Measurements from ENCODE around the gene MAST3. TPM values are rescaled to one million over a fixed set of nuclear protein-coding genes. Genes with fewer than 3 reads are reported as not detected.

The MAST3 gene
- total RNA-seq, 1 donor, result 6.7 TPM

GRCh38 chr19:18113827-18114226 lies 16.2 kb downstream of the MAST3 start:
- Histone ChIP-seq H3K9me3 (ENCODE audit: low read depth, low read length) (no peaks in the 10 kb centered on the region), H3K4me1 (ENCODE audit: insufficient read depth, low read length) (peaks cover 61% of the 10 kb centered on the region)

GRCh38 chr19:18114483-18114882 lies 16.9 kb downstream of the MAST3 start:
- H3K4me3 ChIP-seq (ENCODE audit: low read length), result no peak overlapping the region
- H3K27me3 ChIP-seq (ENCODE audit: insufficient read depth, low read length), result no peaks in the 10 kb centered on the region
- H3K9me3 ChIP-seq (ENCODE audit: low read depth, low read length), result no peaks in the 10 kb centered on the region
- peaks cover 61% of the 10 kb centered on the region for H3K4me1 ChIP-seq (ENCODE audit: insufficient read depth, low read length)

More at GRCh38 chr19:18113827-18114226, 16.2 kb downstream of the MAST3 start:
- H3K27me3 ChIP-seq (ENCODE audit: insufficient read depth, low read length), result no peaks in the 10 kb centered on the region
- no peak overlapping the region for H3K4me3 ChIP-seq (ENCODE audit: low read length)

GRCh38 chr19:18117364-18117691 lies 19.8 kb downstream of the MAST3 start:
- Histone ChIP-seq H3K27me3 (ENCODE audit: insufficient read depth, low read length) (no peaks in the 10 kb centered on the region), H3K9me3 (ENCODE audit: low read depth, low read length) (no peaks in the 10 kb centered on the region), H3K4me3 (ENCODE audit: low read length) (no peak overlapping the region), H3K4me1 (ENCODE audit: insufficient read depth, low read length) (peaks cover 48% of the 10 kb centered on the region)

GRCh38 chr19:18117692-18118378 lies 20.3 kb downstream of the MAST3 start:
- peaks cover 43% of the 10 kb centered on the region for H3K4me1 ChIP-seq (ENCODE audit: insufficient read depth, low read length)
- H3K4me3 ChIP-seq (ENCODE audit: low read length), result peak overlapping the region; percentile 60
- H3K9me3 ChIP-seq (ENCODE audit: low read depth, low read length), result no peaks in the 10 kb centered on the region
- no peaks in the 10 kb centered on the region for H3K27me3 ChIP-seq (ENCODE audit: insufficient read depth, low read length)

- Histone ChIP-seq H3K27me3 (ENCODE audit: insufficient read depth, low read length) (no peaks in the 10 kb centered on the region), H3K9me3 (ENCODE audit: low read depth, low read length) (no peaks in the 10 kb centered on the region), H3K4me3 (ENCODE audit: low read length) (peak overlapping the region; percentile 60), H3K4me1 (ENCODE audit: insufficient read depth, low read length) (peaks cover 39% of the 10 kb centered on the region)
Measured at GRCh38 chr19:18118420-18119012, 20.9 kb downstream of the MAST3 start.

GRCh38 chr19:18119013-18119716 lies 21.6 kb downstream of the MAST3 start:
- Histone ChIP-seq H3K27me3 (ENCODE audit: insufficient read depth, low read length) (no peaks in the 10 kb centered on the region), H3K4me1 (ENCODE audit: insufficient read depth, low read length) (peaks cover 41% of the 10 kb centered on the region), H3K4me3 (ENCODE audit: low read length) (peak overlapping the region; percentile 60), H3K9me3 (ENCODE audit: low read depth, low read length) (no peaks in the 10 kb centered on the region)

GRCh38 chr19:18119717-18120105 lies 22.1 kb downstream of the MAST3 start:
- Histone ChIP-seq H3K4me1 (ENCODE audit: insufficient read depth, low read length) (peaks cover 41% of the 10 kb centered on the region), H3K4me3 (ENCODE audit: low read length) (peak overlapping the region; percentile 60), H3K27me3 (ENCODE audit: insufficient read depth, low read length) (no peaks in the 10 kb centered on the region), H3K9me3 (ENCODE audit: low read depth, low read length) (no peaks in the 10 kb centered on the region)

GRCh38 chr19:18120127-18120526 lies 22.5 kb downstream of the MAST3 start:
- no peaks in the 10 kb centered on the region for H3K27me3 ChIP-seq (ENCODE audit: insufficient read depth, low read length)
- no peaks in the 10 kb centered on the region for H3K9me3 ChIP-seq (ENCODE audit: low read depth, low read length)
- no peak overlapping the region for H3K4me3 ChIP-seq (ENCODE audit: low read length)
- H3K4me1 ChIP-seq (ENCODE audit: insufficient read depth, low read length), result peaks cover 41% of the 10 kb centered on the region

GRCh38 chr19:18121166-18121565 lies 23.6 kb downstream of the MAST3 start:
- Histone ChIP-seq H3K4me3 (ENCODE audit: low read length) (no peak overlapping the region), H3K27me3 (ENCODE audit: insufficient read depth, low read length) (no peaks in the 10 kb centered on the region), H3K9me3 (ENCODE audit: low read depth, low read length) (no peaks in the 10 kb centered on the region), H3K4me1 (ENCODE audit: insufficient read depth, low read length) (peaks cover 47% of the 10 kb centered on the region)

GRCh38 chr19:18122424-18122823 lies 24.8 kb downstream of the MAST3 start:
- no peaks in the 10 kb centered on the region for H3K9me3 ChIP-seq (ENCODE audit: low read depth, low read length)
- no peak overlapping the region for H3K4me3 ChIP-seq (ENCODE audit: low read length)
- H3K27me3 ChIP-seq (ENCODE audit: insufficient read depth, low read length), result no peaks in the 10 kb centered on the region
- peaks cover 41% of the 10 kb centered on the region for H3K4me1 ChIP-seq (ENCODE audit: insufficient read depth, low read length)

GRCh38 chr19:18122860-18123795 lies 25.6 kb downstream of the MAST3 start:
- H3K4me1 ChIP-seq (ENCODE audit: insufficient read depth, low read length), result peaks cover 44% of the 10 kb centered on the region
- no peaks in the 10 kb centered on the region for H3K9me3 ChIP-seq (ENCODE audit: low read depth, low read length)
- no peaks in the 10 kb centered on the region for H3K27me3 ChIP-seq (ENCODE audit: insufficient read depth, low read length)
- no peak overlapping the region for H3K4me3 ChIP-seq (ENCODE audit: low read length)

- no peaks in the 10 kb centered on the region for H3K27me3 ChIP-seq (ENCODE audit: insufficient read depth, low read length)
- no peaks in the 10 kb centered on the region for H3K9me3 ChIP-seq (ENCODE audit: low read depth, low read length)
- no peak overlapping the region for H3K4me3 ChIP-seq (ENCODE audit: low read length)
- peaks cover 44% of the 10 kb centered on the region for H3K4me1 ChIP-seq (ENCODE audit: insufficient read depth, low read length)
Measured at GRCh38 chr19:18123819-18124218, 26.2 kb downstream of the MAST3 start.

- Histone ChIP-seq H3K4me1 (ENCODE audit: insufficient read depth, low read length) (peaks cover 28% of the 10 kb centered on the region), H3K9me3 (ENCODE audit: low read depth, low read length) (no peaks in the 10 kb centered on the region), H3K27me3 (ENCODE audit: insufficient read depth, low read length) (no peaks in the 10 kb centered on the region), H3K4me3 (ENCODE audit: low read length) (no peak overlapping the region)
Measured at GRCh38 chr19:18126097-18126496, 28.5 kb downstream of the MAST3 start.

GRCh38 chr19:18128044-18128443 lies 30.5 kb downstream of the MAST3 start:
- no peaks in the 10 kb centered on the region for H3K27me3 ChIP-seq (ENCODE audit: insufficient read depth, low read length)
- H3K4me3 ChIP-seq (ENCODE audit: low read length), result no peak overlapping the region
- peaks cover 28% of the 10 kb centered on the region for H3K4me1 ChIP-seq (ENCODE audit: insufficient read depth, low read length)
- H3K9me3 ChIP-seq (ENCODE audit: low read depth, low read length), result no peaks in the 10 kb centered on the region

GRCh38 chr19:18128805-18129204 lies 31.2 kb downstream of the MAST3 start:
- no peaks in the 10 kb centered on the region for H3K27me3 ChIP-seq (ENCODE audit: insufficient read depth, low read length)
- no peak overlapping the region for H3K4me3 ChIP-seq (ENCODE audit: low read length)
- no peaks in the 10 kb centered on the region for H3K9me3 ChIP-seq (ENCODE audit: low read depth, low read length)
- H3K4me1 ChIP-seq (ENCODE audit: insufficient read depth, low read length), result peaks cover 25% of the 10 kb centered on the region
